Airway epithelial cell (primary cell): ENCODE data around the gene TRIM49C. TPM values are rescaled to one million over a fixed set of nuclear protein-coding genes. Genes with fewer than 3 reads are reported as not detected.

Source experiments
- total RNA-seq: library from RNA; depleted of rRNA; stranded (reverse); fragments of >200 nt; gene quantifications from 2 replicates; pipeline ENCODE4 v1.2.3, GENCODE V29; 2015

The TRIM49C gene
- not detected in 2 replicates for total RNA-seq

GRCh38 chr11:90030806-90031205 is at the start of gene TRIM49C:
TRIM49C (plus strand) TSS chr11:90031106; CDS start chr11:90035212, 4,106 bp downstream.

GRCh38 chr11:90085650-90086049 is 54.7 kb downstream of the TRIM49C start, which contains the start of gene UBTFL1:
UBTFL1 (plus strand) TSS chr11:90085950; CDS start chr11:90085950, 0 bp downstream.

Other genes starting within 250 kb of the TRIM49C start
- gene TRIM49, start 222.5 kb upstream of the TRIM49C start, total RNA-seq = not detected in 2 replicates
- gene TRIM64B, start 152.6 kb upstream of the TRIM49C start, total RNA-seq = not detected in 2 replicates
- not detected in 2 replicates for gene TRIM49D1, start 108.9 kb upstream of the TRIM49C start, total RNA-seq
- not detected in 2 replicates for gene TRIM49D2, start 107.0 kb upstream of the TRIM49C start, total RNA-seq
- gene TRIM64, start 65.1 kb upstream of the TRIM49C start, total RNA-seq = not detected in 2 replicates
- gene UBTFL1, start 54.8 kb downstream of the TRIM49C start, total RNA-seq = not detected in 2 replicates
- gene NAALAD2, start 103.6 kb downstream of the TRIM49C start, total RNA-seq = not detected in 2 replicates
- 26.3 and 39.4 TPM in 2 replicates for gene CHORDC1, start 191.9 kb downstream of the TRIM49C start, total RNA-seq